GM13976 (cell line): ENCODE data around the gene ACSS2.

ENCODE experiments used
- DNase-seq: peaks from one replicate; pipeline ENCODE4 v3.0.0; 2012; ENCODE audit warnings: low spot score
- CTCF ChIP-seq: IDR thresholded peaks from 2 replicates; pipeline ENCODE4 v1.5.1; 2012; ENCODE audit warnings: borderline replicate concordance, mild to moderate bottlenecking; ENCODE audit not compliant: insufficient read depth; ENCODE audit errors: extremely low read depth, missing control alignments, control extremely low read depth
- in situ Hi-C: fragments of 300-500 bp; cut with MboI; formaldehyde crosslinking; loops from one replicate; pipeline ENCODE4 v1.12.0; 2022; ENCODE audit warnings: low sequenced_read_pairs, mixed read lengths, inconsistent platforms; ENCODE audit not compliant: unreplicated experiment

The ACSS2 gene

GRCh38 chr20:34904202-34904621 lies 27.8 kb downstream of the ACSS2 start:
- in situ Hi-C loops = no loop called here
- TF ChIP-seq CTCF = no peak
- DNase-seq = peak; percentile 54

- no peak for DNase-seq
- in situ Hi-C loops = no loop called here
- TF ChIP-seq CTCF = no peak
These were observed 31.4 kb downstream of the ACSS2 start for GRCh38 chr20:34907616-34908469.

- in situ Hi-C loops = no loop called here
- TF ChIP-seq CTCF = no peak
- DNase-seq = no peak
These were observed 38.7 kb downstream of the ACSS2 start for GRCh38 chr20:34915131-34915530.

- no peak for TF ChIP-seq CTCF
- in situ Hi-C loops = no loop called here
- DNase-seq = no peak
These were observed 39.5 kb downstream of the ACSS2 start for GRCh38 chr20:34915749-34916455.

- TF ChIP-seq CTCF = no peak
- in situ Hi-C loops = no loop called here
- no peak for DNase-seq
These were observed 40.5 kb downstream of the ACSS2 start for GRCh38 chr20:34916774-34917354.

GRCh38 chr20:34920055-34920454 lies 43.6 kb downstream of the ACSS2 start:
- in situ Hi-C loops = no loop called here
- TF ChIP-seq CTCF = no peak
- DNase-seq = no peak
